Activated T-cell treated with anti-CD3 and anti-CD28 coated beads, Interleukin-2, amount 50 U/mL, for 1 hour (primary cell): ENCODE data around the gene RASSF4.

Experiments
- DNase-seq: peaks from one replicate; pipeline ENCODE4 v3.0.0-alpha.2; 2020

The RASSF4 gene

GRCh38 chr10:44929356-44930255 is 30.0 kb upstream of the RASSF4 start:
- no peak for DNase-seq

GRCh38 chr10:44930904-44931620 is 28.5 kb upstream of the RASSF4 start:
- no peak for DNase-seq

- no peak for DNase-seq
These were observed 27.7 kb upstream of the RASSF4 start for GRCh38 chr10:44931621-44932516.

GRCh38 chr10:44932517-44933450 is 26.8 kb upstream of the RASSF4 start:
- DNase-seq: peak; percentile 80

GRCh38 chr10:44933451-44934321 is 25.9 kb upstream of the RASSF4 start:
- DNase-seq: no peak

GRCh38 chr10:44934416-44935200 is 25.0 kb upstream of the RASSF4 start:
- DNase-seq: no peak

- DNase-seq: no peak
These were observed 24.2 kb upstream of the RASSF4 start for GRCh38 chr10:44935201-44935965.

GRCh38 chr10:44935966-44936295 is 23.7 kb upstream of the RASSF4 start:
- DNase-seq: no peak

- no peak for DNase-seq
These were observed 23.2 kb upstream of the RASSF4 start for GRCh38 chr10:44936314-44936975.

GRCh38 chr10:44937196-44938005 is 22.2 kb upstream of the RASSF4 start:
- no peak for DNase-seq

GRCh38 chr10:44938956-44939355 is 20.6 kb upstream of the RASSF4 start:
- DNase-seq: no peak

GRCh38 chr10:44939691-44940401 is 19.8 kb upstream of the RASSF4 start:
- no peak for DNase-seq

- no peak for DNase-seq
These were observed 15.2 kb upstream of the RASSF4 start for GRCh38 chr10:44944354-44944753.

- DNase-seq: no peak
These were observed 13.4 kb upstream of the RASSF4 start for GRCh38 chr10:44946205-44946604.

GRCh38 chr10:44947371-44948152 is 12.0 kb upstream of the RASSF4 start:
- DNase-seq: no peak

- DNase-seq: no peak
These were observed 11.0 kb upstream of the RASSF4 start for GRCh38 chr10:44948642-44949041.
